Ishikawa (cell line): ENCODE data around the gene DKK1.

Experiments
- CEBPB ChIP-seq: IDR thresholded peaks from 2 replicates; pipeline ENCODE4 v1.6.1; 2012
- CREB1 ChIP-seq: IDR thresholded peaks from 2 replicates; pipeline ENCODE4 v1.6.1; 2012; ENCODE audit warnings: low read depth
- EGR1 ChIP-seq: IDR thresholded peaks from 2 replicates; pipeline ENCODE4 v1.6.1; 2012
- EP300 ChIP-seq: IDR thresholded peaks from 2 replicates; pipeline ENCODE4 v1.6.1; 2012; ENCODE audit warnings: borderline replicate concordance
- FOXM1 ChIP-seq: IDR thresholded peaks from 2 replicates; pipeline ENCODE4 v1.6.1; 2012; ENCODE audit warnings: low read depth, borderline replicate concordance
- NFIC ChIP-seq: IDR thresholded peaks from 2 replicates; pipeline ENCODE4 v1.6.1; 2012
- RAD21 ChIP-seq: IDR thresholded peaks from 2 replicates; pipeline ENCODE4 v1.6.1; 2012; ENCODE audit warnings: low read depth
- TAF1 ChIP-seq: IDR thresholded peaks from 2 replicates; pipeline ENCODE4 v1.6.1; 2012; ENCODE audit warnings: low read depth, mild to moderate bottlenecking
- TCF12 ChIP-seq: IDR thresholded peaks from 2 replicates; pipeline ENCODE4 v1.6.1; 2012; ENCODE audit warnings: low read depth
- TEAD4 ChIP-seq: IDR thresholded peaks from 2 replicates; pipeline ENCODE4 v1.6.1; 2012
- YY1 ChIP-seq: IDR thresholded peaks from 2 replicates; pipeline ENCODE4 v1.6.1; 2012; ENCODE audit warnings: low read depth
- ZBTB7A ChIP-seq: IDR thresholded peaks from 2 replicates; pipeline ENCODE4 v1.6.1; 2012; ENCODE audit warnings: low read depth
- TF ChIP-seq, protein P1 (sequence below): IDR thresholded peaks from 2 replicates; pipeline ENCODE4 v1.6.1; 2012; ENCODE audit warnings: low read depth, mild to moderate bottlenecking
- TF ChIP-seq, protein P2 (sequence below): IDR thresholded peaks from 2 replicates; pipeline ENCODE4 v1.6.1; 2012
- TF ChIP-seq, protein P3 (sequence below): IDR thresholded peaks from 2 replicates; pipeline ENCODE4 v1.6.1; 2012

DKK1 gene

DNA sequence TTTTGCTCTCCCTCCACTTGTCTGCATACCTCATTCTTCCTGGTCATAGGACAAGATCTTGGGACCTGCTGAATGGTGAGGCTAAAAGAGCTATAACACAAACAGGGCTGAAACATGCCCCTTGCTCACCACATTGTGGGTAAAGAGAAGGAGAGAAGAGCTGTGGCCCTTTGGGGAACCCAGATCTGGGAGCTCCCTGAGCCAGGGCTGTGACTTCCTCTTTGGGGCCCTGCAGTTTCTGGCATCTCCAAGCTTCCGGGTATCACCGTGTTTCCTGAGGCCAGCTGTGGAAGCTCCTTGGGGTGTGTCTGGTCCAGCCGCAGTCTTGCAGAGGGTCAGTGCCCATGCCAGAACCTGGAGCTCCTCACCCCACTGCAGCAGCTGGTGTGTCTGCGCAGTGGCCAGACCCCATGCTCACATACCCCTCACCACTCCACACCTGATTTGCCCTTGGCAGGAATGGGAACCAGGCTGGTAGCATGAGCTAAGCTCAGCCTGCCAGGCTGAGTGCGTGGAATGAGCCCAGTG, 34.0 kb downstream of the DKK1 start:
- TF ChIP-seq TAF1 (no peak), CREB1 (no peak), CEBPB (no peak), EP300 (no peak), NFIC (no peak), YY1 (no peak)
- TF ChIP-seq, protein P1, sequence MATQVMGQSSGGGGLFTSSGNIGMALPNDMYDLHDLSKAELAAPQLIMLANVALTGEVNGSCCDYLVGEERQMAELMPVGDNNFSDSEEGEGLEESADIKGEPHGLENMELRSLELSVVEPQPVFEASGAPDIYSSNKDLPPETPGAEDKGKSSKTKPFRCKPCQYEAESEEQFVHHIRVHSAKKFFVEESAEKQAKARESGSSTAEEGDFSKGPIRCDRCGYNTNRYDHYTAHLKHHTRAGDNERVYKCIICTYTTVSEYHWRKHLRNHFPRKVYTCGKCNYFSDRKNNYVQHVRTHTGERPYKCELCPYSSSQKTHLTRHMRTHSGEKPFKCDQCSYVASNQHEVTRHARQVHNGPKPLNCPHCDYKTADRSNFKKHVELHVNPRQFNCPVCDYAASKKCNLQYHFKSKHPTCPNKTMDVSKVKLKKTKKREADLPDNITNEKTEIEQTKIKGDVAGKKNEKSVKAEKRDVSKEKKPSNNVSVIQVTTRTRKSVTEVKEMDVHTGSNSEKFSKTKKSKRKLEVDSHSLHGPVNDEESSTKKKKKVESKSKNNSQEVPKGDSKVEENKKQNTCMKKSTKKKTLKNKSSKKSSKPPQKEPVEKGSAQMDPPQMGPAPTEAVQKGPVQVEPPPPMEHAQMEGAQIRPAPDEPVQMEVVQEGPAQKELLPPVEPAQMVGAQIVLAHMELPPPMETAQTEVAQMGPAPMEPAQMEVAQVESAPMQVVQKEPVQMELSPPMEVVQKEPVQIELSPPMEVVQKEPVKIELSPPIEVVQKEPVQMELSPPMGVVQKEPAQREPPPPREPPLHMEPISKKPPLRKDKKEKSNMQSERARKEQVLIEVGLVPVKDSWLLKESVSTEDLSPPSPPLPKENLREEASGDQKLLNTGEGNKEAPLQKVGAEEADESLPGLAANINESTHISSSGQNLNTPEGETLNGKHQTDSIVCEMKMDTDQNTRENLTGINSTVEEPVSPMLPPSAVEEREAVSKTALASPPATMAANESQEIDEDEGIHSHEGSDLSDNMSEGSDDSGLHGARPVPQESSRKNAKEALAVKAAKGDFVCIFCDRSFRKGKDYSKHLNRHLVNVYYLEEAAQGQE: no peak

DNA sequence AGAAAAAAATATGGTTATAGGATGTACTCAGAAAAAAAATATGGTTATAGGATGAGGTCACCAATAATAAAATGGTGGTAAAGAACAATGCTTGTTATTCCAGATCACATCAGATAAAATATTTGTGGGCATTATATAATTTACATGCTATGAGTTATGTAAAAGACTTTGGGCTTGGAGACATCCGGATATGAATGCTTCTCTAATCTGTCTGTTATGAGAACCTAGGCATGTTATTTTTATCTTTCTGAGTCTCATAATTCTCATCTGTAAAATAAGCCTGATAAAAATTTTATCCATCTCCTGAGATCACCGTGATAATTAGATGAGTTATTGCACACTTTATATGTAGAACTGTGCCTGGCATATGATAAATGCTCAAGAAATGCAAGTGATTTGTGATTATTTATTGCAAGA, 37.8 kb downstream of the DKK1 start:
- no peak for TF ChIP-seq CEBPB
- TF ChIP-seq, protein P2, sequence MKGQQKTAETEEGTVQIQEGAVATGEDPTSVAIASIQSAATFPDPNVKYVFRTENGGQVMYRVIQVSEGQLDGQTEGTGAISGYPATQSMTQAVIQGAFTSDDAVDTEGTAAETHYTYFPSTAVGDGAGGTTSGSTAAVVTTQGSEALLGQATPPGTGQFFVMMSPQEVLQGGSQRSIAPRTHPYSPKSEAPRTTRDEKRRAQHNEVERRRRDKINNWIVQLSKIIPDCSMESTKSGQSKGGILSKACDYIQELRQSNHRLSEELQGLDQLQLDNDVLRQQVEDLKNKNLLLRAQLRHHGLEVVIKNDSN: no peak
- TF ChIP-seq TCF12: no peak
- TF ChIP-seq FOXM1: no peak
- TF ChIP-seq EP300: no peak
- no peak for TF ChIP-seq YY1
- TF ChIP-seq, protein P3, sequence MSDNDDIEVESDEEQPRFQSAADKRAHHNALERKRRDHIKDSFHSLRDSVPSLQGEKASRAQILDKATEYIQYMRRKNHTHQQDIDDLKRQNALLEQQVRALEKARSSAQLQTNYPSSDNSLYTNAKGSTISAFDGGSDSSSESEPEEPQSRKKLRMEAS: no peak
- TF ChIP-seq EGR1: no peak
- no peak for TF ChIP-seq CREB1
- no peak for TF ChIP-seq RAD21
- no peak for TF ChIP-seq TEAD4
- TF ChIP-seq TAF1: no peak
- TF ChIP-seq, protein P1: no peak
- no peak for TF ChIP-seq NFIC
- TF ChIP-seq ZBTB7A: no peak

DNA sequence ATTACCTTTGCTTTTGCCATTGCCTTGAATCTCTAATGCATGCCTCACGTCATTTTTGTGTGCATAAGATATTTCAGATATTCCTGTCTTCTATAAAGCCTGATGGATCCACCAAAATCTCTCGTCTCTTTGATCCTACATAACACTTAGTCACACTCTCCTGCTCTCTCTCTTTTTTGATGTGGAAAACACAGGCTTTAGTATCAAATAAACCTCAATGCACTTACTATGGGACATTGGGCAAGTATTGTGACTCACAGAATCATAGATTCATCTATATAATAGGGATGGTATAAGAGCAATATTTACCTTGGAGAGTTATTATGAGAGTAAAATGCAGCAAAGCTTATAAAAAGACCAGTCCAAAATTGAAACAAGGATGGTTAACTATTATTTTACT, 39.1 kb downstream of the DKK1 start:
- no peak for TF ChIP-seq ZBTB7A
- no peak for TF ChIP-seq EGR1
- TF ChIP-seq TAF1: no peak
- no peak for TF ChIP-seq EP300
- TF ChIP-seq FOXM1: no peak
- TF ChIP-seq, protein P1: no peak
- TF ChIP-seq CREB1: no peak
- TF ChIP-seq, protein P3: no peak
- no peak for TF ChIP-seq TCF12
- TF ChIP-seq, protein P2: no peak
- TF ChIP-seq CEBPB: no peak
- no peak for TF ChIP-seq YY1
- no peak for TF ChIP-seq NFIC
- TF ChIP-seq RAD21: no peak
- TF ChIP-seq TEAD4: no peak

DNA sequence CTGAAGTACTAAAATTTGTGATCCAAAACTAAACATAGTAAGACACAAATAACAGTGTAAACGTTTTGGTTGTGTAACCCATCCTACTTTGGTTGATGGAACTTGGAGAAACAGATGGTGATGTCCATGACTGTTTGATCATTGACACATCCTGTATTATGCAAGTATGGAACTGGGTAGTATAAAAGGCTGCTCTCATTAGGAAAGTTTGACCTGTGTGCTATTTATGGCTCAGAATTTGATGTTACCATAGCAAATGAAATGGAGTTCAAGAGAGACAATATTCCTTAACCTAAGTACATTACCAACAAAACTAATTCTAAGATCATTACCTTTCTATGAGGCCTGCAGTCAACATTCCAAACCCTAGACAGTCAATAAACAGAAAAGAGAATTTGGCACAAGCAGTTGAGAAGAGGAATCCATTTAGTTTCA, 39.9 kb downstream of the DKK1 start:
- TF ChIP-seq, protein P1: no peak
- no peak for TF ChIP-seq CEBPB
- TF ChIP-seq TCF12: no peak
- TF ChIP-seq EGR1: no peak
- no peak for TF ChIP-seq TEAD4
- no peak for TF ChIP-seq ZBTB7A
- no peak for TF ChIP-seq RAD21
- TF ChIP-seq, protein P3: no peak
- TF ChIP-seq FOXM1: no peak
- TF ChIP-seq CREB1: no peak
- TF ChIP-seq NFIC: no peak
- TF ChIP-seq YY1: no peak
